SH-SY5Y (cell line): ENCODE results near the gene MAPK12.

Experiments
- GATA2 ChIP-seq: IDR thresholded peaks from 2 replicates; pipeline ENCODE4 v1.6.1; 2011; ENCODE audit warnings: mild to moderate bottlenecking, low read depth, low read length
- GATA3 ChIP-seq: IDR thresholded peaks from 2 replicates; pipeline ENCODE4 v1.6.1; 2011; ENCODE audit warnings: low read depth, mild to moderate bottlenecking, low read length, moderate library complexity

DNA sequence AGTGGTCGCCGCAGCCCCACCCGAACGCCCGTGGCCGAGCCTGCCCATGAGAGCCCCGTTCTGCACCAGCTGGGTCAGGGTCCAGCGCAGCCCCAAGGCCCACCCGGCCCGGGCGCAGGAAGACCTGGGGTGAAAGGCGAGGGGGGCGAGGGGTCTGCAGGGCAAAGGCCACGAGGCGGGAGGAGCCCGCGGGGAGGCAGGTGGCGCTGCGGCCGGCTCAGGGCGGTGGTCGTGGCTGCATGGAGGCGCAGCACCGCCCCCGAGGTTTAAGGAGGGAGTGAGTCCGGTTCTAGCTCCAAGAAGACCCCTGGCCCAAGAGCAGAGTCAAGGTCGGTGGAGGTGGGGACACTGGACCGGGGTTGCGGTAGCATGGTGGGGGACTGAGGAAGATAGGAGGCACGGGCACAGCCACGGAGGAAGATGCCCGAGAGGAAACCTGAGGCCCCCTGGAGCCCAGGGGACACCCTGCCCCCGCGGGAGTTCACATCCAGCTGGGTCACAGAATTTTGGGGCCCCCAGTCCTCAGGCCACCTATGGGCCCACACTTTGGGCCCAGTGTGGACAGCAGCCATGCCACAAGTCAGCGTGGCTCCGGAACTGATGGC is 9.9 kb downstream of the MAPK12 start:
- TF ChIP-seq GATA2 (no peak), GATA3 (no peak)
